Small intestine (tissue), 7 donors: Measurements from ENCODE around the gene IL22RA2. TPM values are rescaled to one million over a fixed set of nuclear protein-coding genes. Genes with fewer than 3 reads are reported as not detected.

Source experiments
- DNase-seq, 2 donors: peaks; one replicate each; pipeline versions ENCODE4 v3.0.0 to v3.0.0-alpha.2; 2013
- FAIRE-seq: peaks from 2 replicates; lab custom pipeline; 2012; peaks lifted over from hg19 to GRCh38; lab: Jason Lieb, UNC
- H3K27ac ChIP-seq, 3 donors: one replicate each; pipeline ENCODE4 v1.5.1; 2013; ENCODE audit warnings: low read length in 2 of 3, mild to moderate bottlenecking in 2 of 3, control low read depth in 1 of 3, inconsistent platforms in 1 of 3, low read depth in 1 of 3, moderate library complexity in 1 of 3
- H3K27me3 ChIP-seq, 3 donors: one replicate each; pipeline ENCODE4 v1.6.1; 2013; ENCODE audit warnings: low read length in 3 of 3, inconsistent platforms in 1 of 3; ENCODE audit not compliant: control insufficient read depth in 3 of 3, insufficient read depth in 3 of 3
- H3K36me3 ChIP-seq, 3 donors: one replicate each; pipeline ENCODE4 v1.6.1; 2013; ENCODE audit warnings: low read length in 3 of 3, inconsistent platforms in 1 of 3, low read depth in 1 of 3, mild to moderate bottlenecking in 1 of 3, moderate library complexity in 1 of 3; ENCODE audit not compliant: control insufficient read depth in 3 of 3, insufficient read depth in 2 of 3
- H3K4me1 ChIP-seq, 3 donors: one replicate each; pipeline ENCODE4 v1.6.1; 2013; ENCODE audit warnings: low read length in 2 of 3, inconsistent platforms in 1 of 3, low read depth in 1 of 3, mild to moderate bottlenecking in 1 of 3, moderate library complexity in 1 of 3; ENCODE audit not compliant: control insufficient read depth in 3 of 3, insufficient read depth in 2 of 3
- H3K4me3 ChIP-seq, 3 donors: one replicate each; pipeline ENCODE4 v1.5.1; 2013; ENCODE audit warnings: low read length in 3 of 3, control low read depth in 1 of 3, inconsistent platforms in 1 of 3, low read depth in 1 of 3, mild to moderate bottlenecking in 1 of 3, moderate library complexity in 1 of 3
- H3K9me3 ChIP-seq, 2 donors: one replicate each; pipeline ENCODE4 v1.6.1; 2013; ENCODE audit warnings: low read depth in 1 of 2, low read length in 1 of 2; ENCODE audit not compliant: control insufficient read depth in 2 of 2, insufficient read depth in 1 of 2
- WGBS, 3 donors: extraction: QIAGEN DNeasy Blood & Tissue Kit; methylation state at CpG; one replicate each; pipeline ENCODE4 v1.1.7; 2013; 5-methylcytosine and 5-hydroxymethylcytosine counted together
- polyA plus RNA-seq, 4 donors: library from polyadenylated mRNA; stranded (reverse) in 3 of 4; unstranded in 1 of 4; fragments of 200-250 nt in 3 of 4; fragments of 120-200 nt in 1 of 4; gene quantifications; one replicate each; pipeline versions ENCODE4 v1.2.1 to v1.2.3, GENCODE V29; 2013
- donor health status: healthy with polysubstance abuse.
- donor health status: control.
- donor health status: control.
- donor health status: Bipolar disorder and iron deficiency.
- donor health status: healthy.

IL22RA2 gene
- polyA plus RNA-seq, 4 donors, result 0.01 to 0.41 TPM; not detected in 2

DNA sequence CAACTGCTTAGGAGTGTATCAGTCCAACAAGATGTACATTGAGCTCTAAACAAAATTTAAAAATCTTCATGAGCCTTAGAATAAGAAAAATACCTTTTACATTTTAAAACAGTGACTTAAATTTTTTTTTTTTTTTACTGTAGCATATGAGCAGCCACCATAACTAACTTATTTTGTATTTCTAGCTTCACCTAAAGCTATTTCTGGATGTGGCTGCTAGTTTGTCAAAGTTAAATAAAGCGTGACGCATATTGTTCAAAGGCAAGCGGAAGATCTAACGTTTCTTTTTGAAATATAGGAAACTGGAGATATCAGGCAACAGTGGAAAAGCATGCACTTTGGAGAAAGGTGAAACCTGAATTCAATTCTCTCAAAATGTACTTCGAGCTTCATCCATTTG lies 3.3 kb upstream of the IL22RA2 start:
- FAIRE-seq (no peak), DNase-seq (no peak)
- WGBS, 3 donors, result 90 to 95% (median 93%) methylated on average over 5 of the region's 5 CpGs
- Histone ChIP-seq H3K4me1 (no peaks in the 10 kb centered on the region), H3K27me3 (no peaks in the 10 kb centered on the region), H3K4me3 (no peak overlapping the region), H3K9me3 (peaks cover 0 to 20% of the 10 kb centered on the region in 2 donors), H3K36me3 (no peaks in the 10 kb centered on the region), H3K27ac (no peak overlapping the region)

DNA sequence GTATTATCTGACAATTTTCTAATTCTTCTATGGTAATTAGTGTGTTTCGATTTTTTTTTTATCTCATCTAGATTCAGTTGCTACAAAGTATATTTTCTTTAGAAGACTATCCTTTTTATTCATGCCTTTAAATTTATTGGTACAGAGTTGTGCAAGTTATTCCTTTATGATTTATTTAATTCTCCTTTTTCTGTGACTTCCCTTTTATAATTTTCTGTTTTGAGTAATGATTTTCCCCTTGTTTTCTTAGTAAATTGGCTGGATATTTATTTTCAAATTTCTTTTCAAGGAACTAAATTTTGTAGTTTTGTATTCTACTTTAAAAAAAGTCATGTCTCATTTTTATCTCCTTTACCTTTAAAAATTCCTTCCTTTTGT lies 2.4 kb upstream of the IL22RA2 start:
- H3K27me3 ChIP-seq, result no peaks in the 10 kb centered on the region
- FAIRE-seq, result peak; percentile 84
- 86 to 92% (median 87%) methylated on average over 1 of the region's 1 CpG for WGBS, 3 donors

DNA sequence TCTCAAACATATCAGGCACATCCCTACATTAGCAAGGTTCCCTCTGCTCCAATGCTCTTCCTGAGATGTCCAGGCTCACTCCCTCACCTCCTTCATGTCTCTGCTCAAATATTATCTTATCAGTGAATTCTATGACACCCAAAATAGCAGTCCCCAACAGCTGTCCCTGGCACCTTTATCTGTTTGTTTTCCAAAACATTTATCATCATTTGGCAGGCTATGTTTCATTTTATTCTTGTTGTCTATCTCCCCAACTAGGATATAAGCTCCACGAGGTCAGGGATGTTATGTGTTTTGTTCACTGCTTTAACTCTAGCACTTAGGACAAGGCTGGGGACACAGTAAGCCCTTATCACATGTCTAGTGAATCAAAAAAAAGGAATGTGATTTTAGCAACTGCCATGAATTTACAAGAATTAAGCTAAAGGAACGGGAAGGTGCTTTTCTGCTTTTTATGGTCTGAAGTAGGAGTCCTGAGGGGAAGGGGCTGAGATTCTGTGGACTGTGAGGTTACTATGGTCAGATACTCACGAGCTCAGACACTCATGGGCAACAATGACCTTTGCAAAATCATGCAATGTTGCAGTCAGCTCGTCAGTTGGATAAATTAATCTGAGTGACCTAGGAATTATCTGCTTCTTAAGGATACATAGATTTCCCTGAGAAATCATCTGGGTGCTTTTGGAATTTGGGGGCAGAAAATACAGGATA lies 1.9 kb upstream of the IL22RA2 start:
- WGBS, 3 donors, result 32 to 57% (median 38%) methylated on average over 4 of the region's 4 CpGs
- FAIRE-seq (no peak), DNase-seq (no peak)
- Histone ChIP-seq H3K9me3 (peaks cover 0 to 11% of the 10 kb centered on the region in 2 donors), H3K36me3 (no peaks in the 10 kb centered on the region), H3K4me3 (no peak overlapping the region), H3K27ac (no peak overlapping the region), H3K4me1 (no peaks in the 10 kb centered on the region), H3K27me3 (no peaks in the 10 kb centered on the region)

More for the DNA sequence above, 2.4 kb upstream of the IL22RA2 start:
- DNase-seq, result no peak
- H3K4me3 ChIP-seq, result no peak overlapping the region
- no peak overlapping the region for H3K27ac ChIP-seq
- no peaks in the 10 kb centered on the region for H3K36me3 ChIP-seq
- peaks cover 0 to 14% of the 10 kb centered on the region in 2 donors for H3K9me3 ChIP-seq
- H3K4me1 ChIP-seq, result no peaks in the 10 kb centered on the region

DNA sequence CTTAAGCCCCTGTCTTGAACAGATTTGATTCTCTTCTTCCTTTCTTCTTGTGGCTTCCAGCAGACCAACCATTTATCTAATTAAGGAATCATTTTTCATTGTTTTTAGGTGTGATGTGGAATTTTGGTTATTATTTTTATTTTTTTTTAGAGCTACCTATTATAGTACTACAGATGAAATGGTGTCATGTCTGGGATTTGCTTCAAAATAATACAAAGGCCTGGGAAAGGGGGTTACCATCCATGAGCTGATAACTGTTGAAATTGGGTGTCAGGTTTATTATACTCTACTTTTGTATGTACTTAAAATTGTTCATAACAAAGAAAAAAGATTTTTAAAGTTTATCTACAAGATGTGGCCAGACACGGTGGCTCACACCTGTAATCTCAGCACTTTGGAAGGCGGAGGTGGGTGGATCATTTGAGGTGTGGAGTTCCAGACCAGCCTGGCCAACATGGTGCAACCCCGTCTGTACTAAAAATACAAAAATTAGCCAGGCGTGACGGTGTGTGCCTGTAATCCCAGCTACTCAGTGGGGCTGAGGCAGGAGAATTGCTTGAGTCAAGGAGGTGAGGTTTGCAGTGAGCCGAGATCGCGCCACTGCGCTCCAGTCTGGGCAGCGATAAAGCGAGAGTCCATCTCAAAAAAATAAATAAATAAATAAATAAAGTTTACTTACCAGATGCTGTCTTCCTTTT lies 561 bp downstream of the IL22RA2 start:
- DNase-seq (no peak), FAIRE-seq (no peak)
- Histone ChIP-seq H3K4me1 (no peaks in the 10 kb centered on the region), H3K27me3 (no peaks in the 10 kb centered on the region), H3K4me3 (no peak overlapping the region), H3K9me3 (peaks cover 0 to 3% of the 10 kb centered on the region in 2 donors), H3K27ac (no peak overlapping the region), H3K36me3 (no peaks in the 10 kb centered on the region)
- 97% methylated on average over 11 of the region's 11 CpGs for WGBS, 3 donors

DNA sequence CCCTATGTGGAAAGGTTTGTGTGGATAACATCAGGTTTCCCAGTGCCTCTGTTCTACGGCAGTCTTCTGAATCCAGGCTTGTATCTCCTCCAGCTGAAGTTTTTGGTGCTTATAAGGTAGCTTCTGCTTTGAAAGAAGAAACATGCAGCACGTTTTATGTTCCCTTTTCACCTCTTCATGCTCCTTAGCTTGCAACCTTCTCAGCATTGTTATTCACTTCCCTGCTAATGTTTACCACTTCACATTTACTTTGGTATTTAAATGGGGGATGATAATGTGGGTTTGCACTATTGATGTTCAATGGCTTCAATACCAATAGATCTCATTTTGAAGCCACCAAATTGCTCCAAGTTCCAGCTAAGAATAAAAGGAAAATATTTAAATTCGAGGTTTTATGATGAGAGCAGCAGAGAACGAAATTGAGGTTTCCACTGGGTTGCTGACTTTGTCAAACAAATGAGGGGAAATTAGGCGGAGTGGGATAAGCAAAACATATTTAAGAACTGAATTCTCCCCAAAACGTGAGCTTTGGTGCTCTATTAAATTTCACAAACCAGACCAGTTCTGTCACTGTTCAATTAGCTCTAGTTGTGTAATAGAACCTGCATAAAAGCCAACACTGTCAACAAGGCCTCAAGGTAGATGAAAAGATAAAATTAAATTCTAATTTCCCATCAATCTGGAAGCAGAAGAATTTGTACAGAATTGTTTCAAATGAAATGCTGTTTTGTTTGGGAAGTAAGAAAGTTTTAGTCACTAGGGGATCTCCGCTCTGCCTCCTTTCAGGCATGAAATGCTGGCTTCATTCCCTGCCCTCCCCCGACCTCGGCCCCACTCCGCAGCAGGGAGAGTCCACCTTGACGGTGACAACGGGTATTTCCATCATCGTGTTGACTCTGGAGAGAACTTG lies 1.4 kb downstream of the IL22RA2 start:
- DNase-seq (no peak), FAIRE-seq (no peak)
- no peak overlapping the region for H3K27ac ChIP-seq
- 61 to 80% (median 72%) methylated on average over 13 of the region's 13 CpGs for WGBS, 3 donors
- no peak overlapping the region for H3K4me3 ChIP-seq
- peaks cover 0 to 3% of the 10 kb centered on the region in 2 donors for H3K9me3 ChIP-seq
- H3K36me3 ChIP-seq, result no peaks in the 10 kb centered on the region
- H3K4me1 ChIP-seq, result no peaks in the 10 kb centered on the region
- no peaks in the 10 kb centered on the region for H3K27me3 ChIP-seq

DNA sequence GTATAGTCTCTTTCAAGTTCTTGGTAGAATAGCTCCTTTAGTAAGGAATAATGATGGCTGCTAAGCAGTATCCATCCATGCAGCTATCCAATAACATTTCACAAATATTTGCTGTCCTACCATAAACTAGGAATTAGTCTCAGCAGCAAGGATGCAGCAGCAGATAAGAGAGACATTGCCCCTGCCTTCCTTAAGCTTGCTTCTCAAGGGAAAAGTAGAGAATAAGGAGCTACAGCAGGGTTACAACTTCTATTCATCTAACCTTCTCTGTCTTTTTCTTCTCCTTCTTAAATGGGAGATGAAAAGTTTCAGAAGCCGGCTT lies 2.4 kb downstream of the IL22RA2 start:
- Histone ChIP-seq H3K36me3 (no peaks in the 10 kb centered on the region), H3K9me3 (peaks cover 0 to 3% of the 10 kb centered on the region in 2 donors), H3K4me1 (no peaks in the 10 kb centered on the region), H3K27me3 (no peaks in the 10 kb centered on the region), H3K27ac (no peak overlapping the region), H3K4me3 (no peak overlapping the region)
- FAIRE-seq (no peak), DNase-seq (no peak)
- 63 to 89% (median 81%) methylated on average over 1 of the region's 1 CpG for WGBS, 3 donors

DNA sequence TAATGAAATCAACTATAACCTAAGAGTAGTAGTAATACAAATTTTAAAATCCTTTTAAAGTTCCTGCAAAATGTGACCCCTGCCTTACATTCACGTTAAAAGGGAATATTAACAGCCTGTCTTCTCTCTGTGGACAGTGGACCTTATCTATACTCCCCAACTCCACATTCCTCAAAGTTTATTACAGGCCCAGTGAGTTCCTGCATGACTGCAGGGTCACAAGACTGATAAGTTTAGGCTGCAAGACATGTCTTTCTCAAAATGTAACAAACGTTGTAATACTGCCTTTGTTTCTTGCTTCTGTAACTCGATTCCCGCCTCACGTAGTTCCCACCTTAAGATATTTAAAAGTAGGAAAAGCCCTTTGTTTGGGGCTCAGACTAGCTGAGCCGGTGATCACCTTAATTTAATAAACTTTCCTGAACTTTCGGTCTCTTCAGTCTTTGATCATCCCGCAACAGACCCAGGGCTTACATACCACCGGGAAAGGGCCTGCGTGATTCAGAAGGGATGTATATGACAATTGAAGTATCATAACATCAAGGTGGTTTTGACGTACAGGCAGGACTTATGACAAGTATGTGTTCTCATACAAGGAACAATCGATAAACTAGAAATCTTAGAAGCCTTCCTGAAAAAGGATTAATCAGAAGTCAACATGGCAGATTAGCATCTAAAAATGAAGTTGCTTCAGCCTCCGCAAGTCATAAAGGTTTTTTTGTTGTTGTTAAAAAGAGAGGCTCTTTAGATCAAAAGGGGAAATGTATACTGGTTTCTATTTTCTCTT lies 3.0 kb downstream of the IL22RA2 start:
- H3K36me3 ChIP-seq, result no peaks in the 10 kb centered on the region
- H3K9me3 ChIP-seq, result peaks cover 0 to 3% of the 10 kb centered on the region in 2 donors
- 87 to 90% (median 88%) methylated on average over 13 of the region's 13 CpGs for WGBS, 3 donors
- FAIRE-seq (no peak), DNase-seq (no peak)
- H3K4me1 ChIP-seq, result no peaks in the 10 kb centered on the region
- no peak overlapping the region for H3K27ac ChIP-seq
- H3K27me3 ChIP-seq, result no peaks in the 10 kb centered on the region
- H3K4me3 ChIP-seq, result no peak overlapping the region
